Stimulated activated CD4-positive, alpha-beta T cell treated with anti-CD3 and anti-CD28 coated beads, Interleukin-2, amount 100 ng/mL, for 48 hours (primary cell): ENCODE measurements around the gene DCLK1.
"Not testable (repeated sequence)": the region's sequence is repeated elsewhere in the genome, so short reads cannot be mapped to it uniquely, and the experiment has no call there.

Experiments
- DNase-seq, 2 donors: peaks; one replicate each; pipeline ENCODE4 v3.0.0-alpha.2; 2020

DCLK1 gene

DNA sequence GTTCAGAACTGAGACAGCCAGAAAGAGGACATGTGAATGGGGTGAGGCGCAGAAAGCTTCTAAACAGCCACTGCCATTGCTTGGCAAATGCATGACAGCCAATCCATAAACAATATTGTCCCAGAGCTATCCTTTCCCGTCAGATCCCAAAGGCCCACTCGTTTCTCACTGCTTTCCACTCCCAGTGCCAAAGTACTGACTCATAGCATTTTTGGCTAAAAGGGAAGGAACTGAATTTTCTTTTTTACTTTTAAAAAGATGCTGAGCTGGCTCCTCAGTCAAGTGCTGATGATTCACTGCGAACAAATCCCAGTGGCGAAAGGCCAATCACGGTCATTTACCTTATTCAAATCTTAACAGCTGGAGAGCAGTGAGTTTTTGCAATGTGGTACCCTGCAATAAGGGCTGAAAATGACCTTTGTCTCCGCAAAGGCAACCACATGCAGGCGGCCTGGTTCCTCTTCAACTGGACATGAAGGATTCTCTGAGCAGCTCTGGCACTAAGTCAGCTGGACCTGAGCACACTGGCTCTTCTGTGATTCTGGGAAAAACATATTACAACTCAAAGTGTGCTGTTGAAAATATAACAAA lies 151.7 kb downstream of the DCLK1 start:
- DNase-seq = no peak

DNA sequence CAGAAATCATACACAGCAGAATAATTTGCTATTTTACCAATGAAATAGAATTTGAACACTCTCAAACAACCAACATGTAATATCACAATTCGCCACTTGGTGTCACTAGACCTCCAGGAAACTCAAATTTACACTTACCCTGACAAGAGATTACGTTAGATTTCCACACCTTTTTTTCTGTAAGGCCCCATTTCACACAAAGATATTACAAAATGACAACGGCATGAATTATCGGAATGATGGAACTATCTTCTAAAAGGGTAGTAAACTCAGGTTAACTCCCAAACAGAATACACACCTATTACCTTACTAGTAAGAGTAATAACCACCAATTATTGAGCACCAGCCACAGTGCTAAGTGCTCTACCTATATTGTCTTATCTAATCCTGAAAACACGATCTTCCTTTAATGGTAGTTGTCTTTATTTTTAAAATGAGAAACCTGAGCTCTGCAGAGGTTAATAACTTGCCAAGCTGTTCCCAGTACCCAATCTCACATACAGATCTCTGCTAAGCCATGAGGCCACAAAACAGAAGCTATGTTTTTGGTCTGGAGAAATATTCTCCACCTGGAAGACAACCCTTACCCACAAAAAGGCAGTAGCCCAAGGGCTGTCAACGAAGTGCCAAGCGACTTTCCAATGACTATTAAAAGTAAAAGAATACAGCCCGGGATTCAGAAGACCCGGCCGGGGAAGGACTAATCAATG lies 152.4 kb downstream of the DCLK1 start:
- peak; percentile 19 to 39 for DNase-seq

DNA sequence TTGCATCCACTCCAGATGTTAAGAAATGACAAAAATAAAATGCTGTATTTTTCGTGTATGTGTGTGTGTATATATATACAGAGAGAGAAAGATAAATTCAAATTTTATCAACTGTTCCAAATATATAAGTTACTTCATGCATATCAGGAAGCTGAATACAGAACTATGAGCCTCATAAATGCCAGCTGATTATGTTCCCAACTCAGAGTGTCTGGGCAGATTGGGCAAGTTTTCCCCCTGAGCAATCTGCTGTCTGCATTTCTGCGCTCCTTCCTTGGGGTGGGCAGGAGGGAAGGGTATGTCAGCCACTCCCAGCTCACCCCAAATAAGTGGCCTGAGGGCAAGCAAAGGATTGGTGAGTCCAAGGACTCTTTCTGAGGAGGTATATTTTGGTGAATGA lies 154.1 kb downstream of the DCLK1 start:
- no peak for DNase-seq

DNA sequence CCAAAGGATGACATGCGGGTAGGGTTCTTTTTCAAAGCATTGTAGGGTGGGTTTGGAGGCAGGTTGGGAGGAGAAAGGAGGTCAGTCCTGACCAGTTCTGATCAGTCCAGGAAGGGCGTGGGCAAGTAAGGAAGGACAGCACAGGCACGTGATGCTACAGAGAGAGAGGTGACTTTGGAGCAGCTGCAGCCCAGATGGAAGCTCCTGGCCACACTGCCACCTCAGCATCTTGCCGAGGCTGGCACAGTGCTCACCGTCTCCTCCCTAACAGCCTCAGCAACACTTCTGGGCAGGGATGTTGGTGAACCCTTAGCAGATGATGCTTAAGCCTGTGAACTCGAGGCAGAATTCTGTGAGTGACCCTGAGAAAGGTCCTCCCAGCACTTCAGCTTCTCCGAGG lies 155.1 kb downstream of the DCLK1 start:
- no peak for DNase-seq

DNA sequence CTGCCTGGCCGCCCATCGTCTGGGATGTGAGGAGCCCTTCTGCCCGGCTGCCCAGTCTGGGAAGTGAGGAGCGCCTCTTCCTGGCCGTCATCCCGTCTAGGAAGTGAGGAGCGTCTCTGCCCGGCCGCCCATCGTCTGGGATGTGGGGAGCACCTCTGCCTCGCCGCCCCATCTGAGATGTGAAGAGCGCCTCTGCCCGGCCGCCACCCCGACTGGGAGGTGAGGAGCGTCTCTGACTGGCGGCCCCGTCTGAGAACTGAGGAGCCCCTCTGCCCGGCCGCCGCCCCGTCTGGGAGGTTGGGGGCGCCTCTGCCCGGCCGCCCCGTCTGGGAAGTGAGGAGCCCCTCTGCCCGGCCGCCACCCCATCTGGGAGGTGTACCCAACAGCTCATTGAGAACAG lies 164.2 kb downstream of the DCLK1 start:
- not testable (repeated sequence) for DNase-seq

DNA sequence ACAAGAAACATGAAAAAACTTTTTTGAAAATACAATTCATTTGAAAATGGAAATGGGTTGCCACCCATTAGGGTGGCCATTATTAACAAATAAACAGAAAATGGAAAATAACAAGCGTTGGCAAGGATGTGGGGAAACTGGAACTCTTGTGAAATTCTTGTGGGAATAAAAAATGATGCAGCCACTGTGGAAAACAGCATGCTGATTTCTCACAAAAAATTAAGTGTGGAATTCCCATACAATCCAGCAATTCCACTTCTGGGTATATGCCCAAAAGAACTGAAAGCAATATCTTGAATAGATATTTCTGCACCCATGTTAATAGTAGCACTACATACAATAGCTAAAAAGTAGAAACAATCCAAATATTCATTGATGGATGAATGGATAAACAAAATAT lies 165.2 kb downstream of the DCLK1 start:
- DNase-seq = no peak

DNA sequence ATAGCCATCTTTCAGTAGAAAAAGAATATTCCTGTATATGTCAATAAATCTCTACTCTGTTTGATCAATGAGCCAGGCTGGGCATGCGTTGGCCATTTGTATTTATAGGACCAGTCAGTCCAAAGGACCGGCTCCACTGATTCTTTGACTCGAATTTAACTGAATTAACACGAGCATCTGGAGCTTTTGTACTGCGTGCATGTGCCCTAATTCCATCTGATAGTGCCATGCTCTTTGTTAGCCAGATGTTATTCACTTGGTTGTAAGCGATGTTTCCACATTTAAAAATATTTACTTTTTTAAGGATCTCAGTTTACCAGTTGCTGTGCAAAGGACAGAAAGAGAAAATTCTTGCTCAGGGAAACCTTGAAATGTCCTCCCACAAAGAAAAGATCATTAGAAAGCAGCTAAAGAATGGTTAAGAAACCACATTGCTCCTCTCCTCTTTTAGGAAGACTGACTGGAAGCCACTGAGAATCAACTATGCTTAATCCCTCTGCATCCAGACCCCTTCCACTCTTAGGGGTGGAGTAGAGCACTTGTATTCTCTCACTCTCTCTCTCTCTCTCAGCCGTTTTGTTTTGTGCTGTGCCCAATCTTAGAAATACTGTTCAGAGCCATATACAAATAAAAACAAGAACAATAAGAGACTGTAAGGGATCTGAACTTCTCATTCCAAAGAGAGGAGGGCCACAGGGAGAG lies 165.8 kb downstream of the DCLK1 start:
- no peak for DNase-seq

DNA sequence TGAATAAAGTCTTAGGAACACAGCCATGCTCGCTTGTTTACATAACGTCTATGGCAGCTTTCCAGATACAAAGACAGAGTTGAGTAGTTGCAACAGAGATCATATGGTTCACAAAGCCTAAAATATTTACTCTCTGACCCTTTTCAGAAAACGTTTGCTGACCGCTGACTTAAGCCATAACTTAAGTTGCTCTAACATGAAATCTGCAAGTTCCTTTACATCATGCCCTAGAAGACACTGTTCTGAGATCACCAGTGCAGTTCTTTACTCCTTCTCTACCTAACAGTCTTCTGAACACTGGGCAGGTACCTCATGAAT lies 166.4 kb downstream of the DCLK1 start:
- no peak for DNase-seq

DNA sequence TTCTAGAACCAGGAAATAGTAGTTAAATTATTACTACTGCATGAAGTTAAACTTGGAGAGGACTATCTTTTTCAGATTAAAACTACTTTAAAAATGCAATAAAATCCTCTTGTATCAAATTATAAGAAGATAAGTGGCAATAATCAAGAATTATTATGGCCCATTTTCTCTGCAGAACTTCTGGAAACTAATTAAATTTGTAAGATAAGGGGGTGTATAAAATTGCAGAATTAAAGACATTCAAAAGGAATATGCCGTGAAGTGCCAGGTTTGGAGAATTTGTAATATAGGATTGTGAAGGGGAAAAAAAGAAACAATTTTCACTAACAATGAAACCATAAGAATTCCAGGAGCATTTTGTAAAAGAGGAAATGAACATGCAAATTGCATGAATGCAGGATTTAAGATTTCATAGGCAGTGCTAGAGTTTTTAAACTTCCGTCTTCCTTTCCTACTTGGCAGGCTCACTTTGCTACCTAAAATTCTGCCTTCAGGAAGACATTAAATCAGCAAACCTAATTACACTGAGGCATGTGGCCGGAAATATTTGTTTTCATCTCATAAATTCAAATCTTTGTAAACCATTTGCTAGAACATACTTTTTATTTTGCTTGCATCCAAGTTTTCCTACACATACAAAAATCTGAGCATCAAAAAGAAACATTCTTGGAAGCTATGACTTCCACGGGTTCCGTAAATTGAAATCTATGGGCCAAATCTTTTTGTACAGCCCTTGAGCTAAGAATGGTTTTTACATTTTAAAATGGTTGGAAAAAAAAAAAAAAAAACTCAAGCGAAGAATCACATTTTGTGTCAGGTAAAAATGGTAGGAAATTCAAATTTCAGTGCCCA lies 166.9 kb downstream of the DCLK1 start:
- no peak for DNase-seq

DNA sequence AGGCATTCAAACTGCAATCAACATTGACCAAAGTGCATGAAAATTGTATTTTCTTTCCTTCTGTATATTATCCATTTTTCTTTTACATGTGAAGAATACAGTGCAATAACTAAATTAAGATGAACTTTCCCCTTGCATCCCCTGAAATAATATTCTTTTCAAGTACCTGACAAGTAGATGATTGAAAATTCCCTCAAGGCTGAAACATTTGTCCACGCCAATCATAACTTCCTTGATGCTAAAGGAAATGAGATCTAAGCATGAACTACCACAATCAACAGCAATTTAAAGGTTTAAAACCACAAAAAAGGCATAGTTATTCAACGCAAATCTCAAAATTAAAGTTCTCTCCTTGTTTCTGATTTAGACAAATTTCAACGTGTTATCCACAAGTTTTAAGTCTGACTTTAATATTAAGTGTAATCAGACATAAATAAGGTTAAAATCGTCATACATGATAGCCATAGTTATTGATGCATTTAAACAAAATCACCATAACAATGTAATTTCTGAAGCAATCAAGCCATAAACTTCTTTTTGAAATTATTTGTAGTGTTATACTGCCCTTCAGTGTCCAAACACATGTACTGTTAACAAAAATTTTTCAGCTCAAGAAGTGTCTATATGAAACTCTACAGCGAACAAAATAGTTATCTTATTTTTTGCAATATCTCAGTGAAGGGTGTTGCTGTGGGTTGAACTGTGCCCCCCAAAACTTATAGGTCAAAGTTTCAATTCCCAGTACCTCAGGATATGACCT lies 169.5 kb downstream of the DCLK1 start:
- no peak for DNase-seq

DNA sequence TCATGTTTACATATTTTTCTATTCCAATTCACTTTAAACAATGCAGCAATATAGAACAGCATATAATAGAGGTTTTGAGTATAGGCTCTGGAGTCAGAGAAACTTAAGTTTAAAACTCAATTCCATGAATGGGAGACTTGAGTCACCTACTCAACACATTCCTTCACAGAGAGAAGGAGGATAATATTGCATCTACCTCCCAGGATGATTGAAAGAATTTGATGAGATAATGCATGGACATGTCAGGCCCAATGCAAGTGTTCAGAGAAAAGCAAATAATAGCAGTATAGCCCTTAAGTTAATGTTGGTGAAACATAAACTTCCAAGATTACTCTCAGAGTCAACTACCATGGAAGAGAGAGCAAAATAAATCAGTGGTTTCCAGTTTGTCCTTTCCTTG lies 170.2 kb downstream of the DCLK1 start:
- no peak for DNase-seq

DNA sequence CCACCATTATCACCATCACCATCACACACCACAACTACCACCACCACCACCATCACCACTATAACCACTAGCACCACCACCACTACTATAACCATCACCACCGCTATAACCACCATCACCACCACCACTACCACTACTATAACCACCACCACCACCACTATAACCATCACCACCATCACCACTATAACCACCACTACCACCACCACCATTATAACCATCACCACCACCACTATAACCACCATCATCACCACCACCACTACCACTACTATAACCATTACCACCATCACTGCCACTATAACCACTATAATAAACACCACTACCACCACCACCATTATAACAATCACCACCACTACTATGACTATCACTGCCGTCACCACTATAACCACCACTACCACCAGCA lies 173.2 kb downstream of the DCLK1 start:
- DNase-seq = no peak

DNA sequence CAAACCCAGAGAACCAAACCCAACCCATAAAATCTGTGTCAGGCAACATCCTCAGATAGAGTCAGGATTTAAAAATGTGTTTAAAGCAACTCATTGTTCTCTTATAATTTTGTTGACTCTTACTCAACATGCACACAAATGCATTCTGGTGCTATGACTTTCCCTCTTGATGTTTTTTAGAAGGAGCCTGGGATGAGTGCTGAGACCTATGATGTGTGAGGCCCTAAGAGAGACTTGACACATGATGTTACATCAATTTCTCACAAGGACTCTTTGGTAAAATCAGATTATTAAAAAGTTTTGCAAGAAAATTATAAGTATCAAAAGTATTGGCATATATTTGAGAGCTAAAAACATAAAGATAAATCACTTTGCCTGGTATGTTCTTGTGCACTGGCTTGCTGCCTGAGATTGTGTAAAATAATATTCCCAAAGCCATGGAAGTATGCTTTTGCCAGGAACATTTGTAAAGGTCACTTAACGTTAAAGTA lies 173.9 kb downstream of the DCLK1 start:
- DNase-seq = no peak

DNA sequence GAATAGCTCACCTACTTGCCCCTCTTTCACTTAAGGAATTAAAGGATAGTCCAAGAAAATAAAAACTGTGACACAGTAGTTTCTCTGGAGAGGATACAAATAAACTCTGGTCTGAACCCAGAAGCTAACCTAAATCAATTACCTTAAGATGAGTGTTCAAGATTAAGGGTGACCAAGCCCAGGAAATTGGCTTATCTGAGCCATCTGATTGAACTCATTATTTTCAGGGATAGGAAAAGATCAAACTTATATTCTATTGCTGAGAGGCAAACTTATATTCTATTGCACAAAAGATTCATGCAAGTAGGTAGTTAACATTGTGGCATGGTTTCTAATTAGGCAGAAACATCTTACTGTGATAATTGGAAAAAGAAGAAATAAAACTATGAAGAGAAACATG lies 175.1 kb downstream of the DCLK1 start:
- DNase-seq = no peak

DNA sequence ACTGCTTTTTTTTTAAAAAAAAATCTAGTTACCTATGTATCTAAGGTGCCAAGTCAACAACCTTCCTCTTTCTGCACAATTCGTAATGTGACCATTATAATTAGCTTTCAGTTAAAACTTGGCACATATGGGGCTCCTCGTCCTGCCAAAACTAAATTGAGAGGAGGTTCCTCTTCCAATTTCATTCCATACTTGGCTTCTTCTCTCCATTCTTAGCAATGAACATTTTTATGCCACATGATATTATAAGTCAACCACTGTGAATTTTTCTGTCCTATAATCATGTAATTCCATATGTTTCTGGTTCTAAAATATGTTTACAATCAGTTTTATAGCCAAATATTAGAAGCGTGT lies 177.0 kb downstream of the DCLK1 start:
- no peak for DNase-seq

DNA sequence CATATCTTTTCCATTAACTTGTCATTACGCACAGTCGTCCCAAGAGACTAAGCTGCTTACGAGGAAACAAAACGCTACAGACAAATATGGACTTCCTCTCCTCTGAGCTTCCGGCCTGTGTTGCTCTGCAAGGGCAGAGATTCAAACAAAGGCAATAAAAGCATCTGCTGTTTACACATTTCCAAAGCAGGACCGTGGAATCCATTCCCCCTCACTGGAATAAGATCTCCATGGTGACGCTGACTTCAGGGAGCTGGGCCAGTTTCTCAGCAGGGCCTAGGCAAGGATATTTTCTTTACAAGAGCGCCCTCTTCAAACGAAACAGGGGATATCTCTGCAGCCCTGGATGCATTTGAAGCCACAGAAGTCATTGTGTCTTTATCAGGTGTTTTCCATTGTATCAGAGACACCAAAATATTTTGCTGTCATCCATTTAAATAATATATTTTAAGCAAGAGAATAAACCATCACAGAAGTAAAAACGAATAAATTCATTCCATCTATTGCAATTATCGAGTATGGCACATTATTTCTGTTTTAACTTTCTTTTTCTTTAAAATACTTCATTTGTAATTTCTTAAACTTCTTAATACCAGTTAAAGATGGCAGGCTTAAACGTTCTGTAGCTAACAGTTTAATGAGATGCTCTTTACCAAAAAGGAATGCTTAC lies 177.5 kb downstream of the DCLK1 start:
- DNase-seq = no peak

DNA sequence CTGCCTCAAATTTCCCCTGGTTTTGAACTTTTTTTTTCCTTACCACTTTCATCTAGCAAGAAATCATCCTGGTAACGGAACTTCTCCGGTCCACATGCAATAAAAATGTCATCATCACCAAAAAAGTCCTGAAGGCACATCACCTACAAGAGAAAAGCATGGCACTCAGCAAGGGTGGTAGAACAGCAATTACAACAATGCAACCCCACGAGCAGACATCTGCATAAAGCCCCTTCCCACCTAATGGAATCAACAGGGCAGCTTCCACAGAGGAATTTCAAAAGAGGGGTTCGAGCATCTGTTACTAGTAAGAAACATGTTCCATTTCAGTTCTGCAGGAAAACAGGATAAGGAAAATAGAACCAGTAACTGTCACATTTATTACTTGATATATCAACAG lies 183.9 kb downstream of the DCLK1 start:
- DNase-seq = no peak

DNA sequence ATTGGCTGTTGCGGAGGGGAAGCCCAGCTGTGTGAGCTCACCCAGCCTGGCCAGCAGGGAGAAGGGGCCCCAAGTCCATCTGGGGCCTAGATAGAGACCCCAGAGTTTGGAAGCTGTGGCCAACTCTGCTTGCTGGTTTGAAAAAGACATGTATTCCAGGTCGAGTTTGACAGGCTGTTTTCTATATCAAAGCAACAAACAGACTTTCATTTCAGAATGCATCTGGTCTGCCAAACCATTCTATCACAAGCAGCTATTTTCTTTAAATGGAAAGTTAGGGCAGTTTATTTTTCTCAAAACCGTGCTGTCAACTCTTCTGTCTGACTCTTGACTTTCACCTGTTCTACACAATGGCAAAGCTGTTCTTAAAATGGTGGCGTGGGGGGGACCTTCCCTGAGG lies 185.8 kb downstream of the DCLK1 start:
- DNase-seq = no peak

DNA sequence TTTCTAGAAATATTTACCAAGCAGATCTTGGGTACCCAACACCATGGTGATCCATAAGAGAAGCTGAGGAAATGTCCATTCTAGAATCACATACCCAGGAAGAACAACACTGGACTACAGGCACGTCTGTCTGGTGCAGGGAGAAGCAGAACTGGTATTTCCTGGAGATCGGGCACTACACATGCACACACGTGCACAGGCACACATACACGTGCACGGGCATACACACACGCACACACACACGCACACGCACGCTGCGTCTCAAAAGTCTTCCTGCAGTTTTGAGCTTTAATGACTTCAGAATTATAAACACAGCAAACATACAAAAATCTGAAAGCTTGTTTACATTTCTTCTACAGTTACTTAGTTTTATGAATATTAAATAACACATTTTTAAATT lies 189.8 kb downstream of the DCLK1 start:
- no peak for DNase-seq

DNA sequence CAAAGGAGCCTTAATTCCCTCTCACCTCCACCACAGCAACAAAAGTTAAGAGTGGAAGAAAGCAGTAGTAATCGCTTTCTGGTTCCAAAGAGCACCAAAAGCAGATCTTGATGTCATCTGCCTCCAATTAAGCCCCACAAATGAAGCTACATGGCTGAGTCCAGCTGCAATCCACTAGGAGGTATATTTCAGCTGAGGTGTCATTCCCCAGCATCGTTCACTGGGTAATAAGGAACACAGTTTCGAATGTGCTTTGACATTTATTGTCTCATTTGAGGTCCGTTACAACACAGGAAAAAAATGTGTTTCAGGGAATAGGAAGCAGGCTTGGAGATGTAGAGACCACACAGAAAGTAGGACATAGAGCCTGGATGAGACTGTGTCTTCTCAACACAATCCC lies 190.4 kb downstream of the DCLK1 start:
- no peak for DNase-seq

DNA sequence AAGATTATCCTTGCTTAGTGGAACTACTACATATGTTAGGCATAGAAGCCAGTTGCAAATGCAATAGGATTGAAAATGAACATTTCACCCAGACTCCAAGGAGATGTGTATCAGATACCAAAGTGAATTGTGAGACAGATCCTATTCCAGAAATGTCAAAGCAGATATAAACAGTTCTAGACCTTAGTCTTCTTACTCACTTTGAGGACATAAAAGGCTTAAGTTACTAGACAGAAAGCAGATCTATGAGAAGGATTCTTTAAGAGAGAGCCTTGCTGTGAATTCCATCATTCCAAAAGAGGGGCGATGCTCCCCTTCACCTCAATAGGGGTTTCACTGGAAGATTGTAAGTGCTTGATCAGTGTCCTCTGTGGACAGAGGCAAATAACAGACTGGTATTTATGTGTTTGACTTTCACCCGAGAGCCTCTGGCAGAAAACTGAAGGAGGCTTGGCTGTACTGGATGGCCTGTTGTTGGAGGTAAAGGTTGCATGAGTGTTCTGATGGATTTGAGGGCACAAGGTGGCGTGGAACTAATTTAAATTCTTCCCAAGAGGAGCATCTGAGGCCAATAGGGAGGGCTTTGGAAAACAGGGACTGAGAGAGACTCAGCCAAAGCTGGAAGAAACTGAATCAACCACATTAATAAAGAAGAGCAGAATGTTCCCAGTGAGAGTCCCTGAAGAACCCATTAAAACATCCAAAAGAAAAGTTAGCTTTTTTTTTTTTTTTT lies 194.8 kb downstream of the DCLK1 start:
- no peak for DNase-seq
